GM18508 (cell line): ENCODE data around the gene SPHKAP.
"Not testable (repeated sequence)": the region's sequence is repeated elsewhere in the genome, so short reads cannot be mapped to it uniquely, and the experiment has no call there.

Experiments used
- ATAC-seq: cut with Tn5 transposase; IDR thresholded peaks from one replicate; pipeline ENCODE4 v1.9.1; 2021; ENCODE audit warnings: moderate number of reproducible peaks; ENCODE audit not compliant: insufficient read depth, unreplicated experiment

The SPHKAP gene

DNA sequence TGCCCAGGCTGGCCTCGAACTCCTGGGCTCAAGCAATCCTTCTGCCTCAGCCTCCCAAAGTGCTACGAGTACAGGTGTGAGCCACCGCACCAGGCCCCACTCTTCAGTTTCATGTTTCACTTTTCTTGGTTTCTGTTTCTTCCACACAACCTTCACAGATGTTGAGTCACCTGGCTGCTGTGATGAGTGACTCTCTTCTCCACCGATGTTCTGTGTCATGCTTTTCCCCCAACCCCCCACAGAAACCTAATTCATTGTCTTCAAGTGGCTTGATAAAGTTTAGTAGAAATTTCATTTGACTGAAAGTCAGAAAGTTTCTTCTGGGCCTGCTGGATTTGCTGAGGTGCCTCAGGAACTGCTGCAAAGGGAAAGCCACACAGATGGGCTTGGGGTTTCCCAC is 78.5 kb downstream of the SPHKAP start:
- no peak for ATAC-seq

GRCh38 chr2:228094377-228094921 is 87.0 kb downstream of the SPHKAP start:
- no peak for ATAC-seq

DNA sequence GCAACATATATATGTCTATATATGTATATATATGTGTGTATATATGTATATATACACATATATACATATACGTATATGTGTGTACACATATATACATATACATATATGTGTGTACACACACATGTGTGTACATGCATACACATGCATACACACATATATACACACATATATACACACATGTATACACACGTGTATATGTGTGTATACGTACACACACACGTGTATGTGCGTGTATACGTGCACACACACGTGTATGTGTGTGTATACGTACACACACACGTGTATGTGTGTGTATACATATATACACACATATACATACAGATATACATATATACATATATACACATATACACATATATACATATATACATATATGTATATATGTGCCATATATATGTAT is 89.4 kb downstream of the SPHKAP start:
- ATAC-seq = no peak

DNA sequence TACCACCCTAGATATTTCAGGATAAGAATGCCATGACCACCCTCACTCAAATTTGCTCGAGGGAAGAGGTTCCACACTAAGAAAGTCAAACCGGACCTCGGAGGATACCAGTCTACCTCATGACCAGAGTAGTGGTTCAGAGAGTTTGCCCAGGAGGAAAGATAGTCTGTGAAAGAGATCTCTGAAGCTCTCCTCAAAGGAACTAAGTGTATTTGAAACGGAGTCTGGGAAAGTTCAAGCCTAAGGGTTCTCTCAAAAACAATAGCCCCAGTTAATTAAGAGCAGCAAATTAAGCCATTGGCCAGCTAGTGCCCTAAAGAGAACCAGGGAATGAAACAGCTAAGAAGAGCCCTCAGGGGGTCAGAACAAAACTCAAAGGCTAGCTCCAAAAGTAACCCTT is 94.9 kb downstream of the SPHKAP start:
- no peak for ATAC-seq

GRCh38 chr2:228084717-228085116 is 96.8 kb downstream of the SPHKAP start:
- ATAC-seq = no peak

GRCh38 chr2:228083131-228083530 is 98.4 kb downstream of the SPHKAP start:
- no peak for ATAC-seq

DNA sequence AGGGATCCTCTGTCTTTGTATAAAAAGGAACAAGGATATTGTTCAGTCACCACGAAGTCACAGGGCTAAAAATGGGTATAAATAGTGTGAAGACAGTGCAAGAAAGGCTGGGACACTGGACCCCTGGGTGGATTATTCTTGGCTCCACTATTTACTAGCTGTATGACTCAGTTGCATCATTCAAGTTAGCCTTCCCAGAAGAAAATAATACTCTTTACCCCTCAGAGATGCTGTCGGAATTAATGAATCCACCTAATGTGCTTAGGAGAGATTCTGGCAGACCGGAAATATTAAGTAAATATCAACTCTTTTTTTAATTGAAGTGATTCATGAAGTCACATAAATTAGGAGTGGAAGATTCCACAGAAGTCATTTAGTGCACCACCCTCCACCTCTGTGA is 98.9 kb downstream of the SPHKAP start:
- ATAC-seq = no peak

DNA sequence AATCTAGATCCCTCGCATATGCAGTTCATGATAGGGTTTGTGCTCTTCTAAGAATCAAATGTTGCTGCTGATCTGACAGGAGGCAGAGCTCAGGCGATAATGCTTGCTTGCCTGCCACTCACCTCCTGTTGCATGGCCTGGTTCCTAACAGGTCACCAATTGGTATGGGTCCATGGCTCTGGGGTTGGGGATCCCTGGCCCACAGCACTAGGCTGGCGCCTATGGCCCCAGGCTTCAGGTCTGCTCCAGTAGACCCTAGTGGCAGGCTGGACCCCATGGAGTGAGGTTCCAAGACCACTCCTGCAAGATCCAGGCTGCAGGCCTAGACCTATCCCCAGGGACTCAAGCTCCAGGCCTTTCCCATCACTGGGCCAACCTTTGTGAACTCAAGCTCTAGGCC is 102.3 kb downstream of the SPHKAP start:
- ATAC-seq = no peak

DNA sequence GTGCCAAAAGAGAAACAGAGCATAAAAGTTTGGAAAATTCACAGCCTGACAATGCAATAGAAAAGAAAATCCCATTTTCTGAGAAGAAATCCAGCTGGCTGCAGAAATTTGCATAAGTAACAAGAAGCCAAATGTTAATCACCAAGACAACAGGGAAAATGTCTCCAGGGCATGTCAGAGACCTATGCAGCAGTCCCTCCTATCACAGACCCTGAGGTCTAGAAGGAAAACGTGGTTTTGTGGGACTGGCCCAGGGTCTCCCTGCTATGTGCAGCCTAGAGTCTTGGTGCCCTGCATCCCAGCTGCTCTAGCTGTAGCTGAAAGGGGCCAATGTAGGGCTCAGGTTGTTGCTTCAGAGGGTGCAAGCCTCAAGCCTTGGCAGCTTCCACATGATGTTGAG is 104.8 kb downstream of the SPHKAP start:
- not testable (repeated sequence) for ATAC-seq

DNA sequence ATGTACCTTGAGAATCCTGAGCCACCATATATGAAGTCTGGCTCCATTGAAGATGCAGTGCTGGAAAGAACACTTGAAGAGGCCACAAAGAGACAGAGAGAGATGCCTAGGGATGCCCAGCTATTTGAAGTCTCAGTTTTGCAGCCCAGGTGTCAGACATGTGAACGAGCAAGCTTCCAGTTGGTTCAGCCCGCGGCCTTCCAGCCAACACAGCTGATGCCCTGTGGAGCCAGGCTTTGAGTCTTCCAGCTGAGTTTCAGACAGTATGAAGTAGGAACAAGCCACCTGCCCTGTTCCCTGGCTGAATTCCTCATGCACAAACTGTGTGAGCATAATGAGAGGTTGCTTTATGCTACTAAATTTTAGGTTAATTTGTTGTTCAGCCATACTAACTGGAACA is 108.8 kb downstream of the SPHKAP start:
- ATAC-seq = no peak

DNA sequence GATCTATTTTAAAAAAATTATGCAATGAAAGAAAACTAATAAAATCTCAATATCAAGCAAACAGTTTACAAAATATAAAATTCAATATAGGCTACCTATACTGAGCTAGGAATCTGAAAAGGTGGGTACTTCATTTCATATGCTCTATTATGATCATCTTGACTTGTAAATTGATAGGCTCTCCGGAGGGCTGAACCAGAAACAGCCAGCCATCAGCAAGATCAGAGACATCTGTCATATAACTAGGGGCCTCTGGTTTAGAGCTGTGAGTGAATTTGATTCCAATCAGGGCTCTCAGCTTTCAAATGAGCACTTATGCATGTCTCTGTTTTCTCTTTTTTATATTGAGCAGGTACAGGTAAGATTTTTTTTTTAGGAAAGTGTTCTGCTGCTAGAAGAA is 114.2 kb downstream of the SPHKAP start:
- no peak for ATAC-seq

DNA sequence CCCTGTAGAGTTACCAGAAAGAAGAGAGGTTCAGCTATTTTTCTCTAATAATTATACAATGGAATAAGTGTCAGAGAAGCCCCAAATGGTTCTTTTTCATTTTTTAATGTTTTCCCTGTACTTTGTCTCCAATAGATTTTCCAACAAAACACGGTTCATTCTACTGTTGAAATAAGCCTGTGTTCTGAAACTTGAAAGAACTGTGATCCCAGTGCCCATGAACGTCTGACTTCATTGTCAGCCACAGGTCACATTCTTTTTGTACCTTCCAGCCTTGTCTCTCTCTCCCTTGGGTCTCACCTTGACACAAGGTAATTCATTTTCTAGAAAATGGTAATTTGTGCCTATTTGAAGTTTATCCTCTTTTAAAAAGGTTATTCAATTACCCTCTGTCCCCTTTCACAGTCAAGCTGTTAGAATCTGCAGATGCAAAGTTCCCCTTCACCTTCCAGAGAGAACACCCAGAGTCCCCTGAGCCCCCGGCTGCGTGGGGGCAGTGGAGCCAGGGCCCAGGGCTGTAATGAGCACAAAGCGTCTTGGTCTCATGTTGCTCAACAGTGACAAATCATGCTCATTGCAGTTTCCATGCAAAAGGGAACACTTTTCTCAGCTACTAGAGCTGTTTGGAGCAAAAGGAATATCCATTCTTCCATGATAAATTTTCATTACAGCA is 115.2 kb downstream of the SPHKAP start:
- ATAC-seq = no peak

DNA sequence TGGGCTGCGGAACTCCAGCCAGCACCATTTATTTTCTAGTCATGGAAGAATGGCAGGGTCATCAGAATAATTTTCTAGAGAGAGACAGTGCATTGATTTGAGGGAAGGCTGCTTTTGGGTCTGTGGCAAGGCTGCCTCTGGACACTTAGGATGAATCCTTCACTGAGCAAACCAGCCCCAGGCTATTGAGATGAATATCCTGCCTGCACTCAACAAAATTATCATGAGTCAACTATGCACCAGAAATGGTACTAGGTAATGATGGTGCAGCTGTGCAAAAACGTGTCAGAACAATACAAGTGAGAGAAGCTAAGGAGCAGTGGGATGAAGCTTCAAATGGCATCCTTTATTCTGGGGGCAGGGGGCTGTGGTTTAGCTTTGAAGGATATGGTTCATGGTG is 115.8 kb downstream of the SPHKAP start:
- ATAC-seq = no peak

GRCh38 chr2:228064796-228065315 is 116.6 kb downstream of the SPHKAP start:
- ATAC-seq = no peak

GRCh38 chr2:228064024-228064423 is 117.5 kb downstream of the SPHKAP start:
- no peak for ATAC-seq

DNA sequence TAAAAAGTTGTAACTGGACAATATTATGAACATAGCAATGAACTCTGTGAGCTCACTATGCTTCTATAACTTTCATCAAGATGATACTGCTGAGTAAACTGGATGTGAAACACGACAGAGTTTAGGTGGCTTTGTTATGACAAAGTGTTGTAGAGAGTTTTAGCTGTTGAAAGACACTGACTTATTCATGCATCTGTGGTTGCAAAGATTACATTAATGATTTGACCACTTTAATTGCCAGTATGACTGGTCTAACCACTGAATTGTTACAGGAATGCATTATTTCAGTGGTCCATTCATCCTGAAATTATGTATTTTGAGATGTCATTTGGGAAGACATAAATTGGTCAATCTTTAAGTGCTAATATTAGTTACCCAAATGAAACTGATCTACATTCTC is 117.9 kb downstream of the SPHKAP start:
- ATAC-seq = no peak

DNA sequence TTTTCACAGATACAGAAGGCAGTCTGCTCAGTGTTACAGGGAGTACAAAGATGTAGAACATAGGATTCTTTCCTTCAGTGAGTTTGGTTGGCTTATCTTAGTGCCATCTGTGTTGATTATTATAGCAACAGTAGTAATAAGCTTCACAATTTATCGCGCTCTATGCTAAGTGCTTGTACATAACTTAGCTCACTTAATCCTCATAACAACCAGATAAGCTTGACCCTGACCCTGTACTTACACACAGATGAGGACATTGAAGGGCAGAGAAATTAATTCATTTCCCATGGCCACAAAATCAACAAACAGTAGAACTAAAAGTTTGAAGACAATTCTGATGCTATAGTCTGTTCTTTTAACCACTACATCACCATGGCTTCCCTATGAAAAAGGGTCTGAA is 121.8 kb downstream of the SPHKAP start:
- ATAC-seq = no peak

GRCh38 chr2:228056293-228057097 is 125.0 kb downstream of the SPHKAP start:
- no peak for ATAC-seq

GRCh38 chr2:228048838-228049490 is 132.5 kb downstream of the SPHKAP start:
- no peak for ATAC-seq

DNA sequence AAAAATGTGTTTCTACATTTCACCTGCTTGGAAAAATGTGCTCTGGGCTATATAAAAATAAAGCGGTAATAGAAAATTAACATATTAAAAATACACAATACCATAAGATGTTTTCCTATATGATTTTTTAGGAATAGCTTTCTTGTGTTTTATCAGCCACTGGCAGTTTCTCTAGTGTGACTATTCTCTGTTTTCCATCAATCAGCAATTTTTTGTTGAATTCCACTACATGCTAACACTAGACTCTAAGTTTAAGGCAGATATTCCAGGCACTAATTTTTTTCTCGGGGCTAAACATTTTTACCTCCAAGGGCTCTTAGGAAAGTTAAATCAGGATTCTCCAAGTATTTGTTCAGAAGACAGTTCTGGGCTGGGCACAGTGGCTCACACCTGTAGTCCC is 140.5 kb downstream of the SPHKAP start:
- ATAC-seq = no peak
